IgD-negative memory B cell (primary cell): Measurements from ENCODE around the gene TMPRSS15. TPM values are rescaled to one million over a fixed set of nuclear protein-coding genes. Genes with fewer than 3 reads are reported as not detected.

Experiments used
- H3K27ac Mint-ChIP-seq, 3 donors: one replicate each; pipeline ENCODE4 v1.8.0; 2020 to 2022; ENCODE audit warnings: mild to moderate bottlenecking in 3 of 3, mixed read lengths in 3 of 3, moderate library complexity in 1 of 3
- H3K27me3 Mint-ChIP-seq: one replicate; pipeline ENCODE4 v1.8.0; 2021; ENCODE audit warnings: mixed read lengths
- H3K36me3 Mint-ChIP-seq: one replicate; pipeline ENCODE4 v1.8.0; 2020; ENCODE audit warnings: mild to moderate bottlenecking, mixed read lengths
- H3K4me1 Mint-ChIP-seq, 3 donors: one replicate each; pipeline ENCODE4 v1.8.0; 2020 to 2022; ENCODE audit warnings: mixed read lengths in 3 of 3, mild to moderate bottlenecking in 1 of 3
- H3K4me3 Mint-ChIP-seq, 4 donors: one replicate each; pipeline ENCODE4 v1.8.0; 2020 to 2022; ENCODE audit warnings: mild to moderate bottlenecking in 4 of 4, mixed read lengths in 4 of 4, moderate library complexity in 3 of 4
- H3K9me3 Mint-ChIP-seq, 3 donors: one replicate each; pipeline ENCODE4 v1.8.0; 2020 to 2021; ENCODE audit warnings: mixed read lengths in 3 of 3, mild to moderate bottlenecking in 1 of 3
- polyA plus RNA-seq: library from polyadenylated mRNA; unstranded; fragments of 300-500 nt; fragmentation: Illumina TruSeq; gene quantifications from one replicate; pipeline ENCODE4 v1.2.3, GENCODE V29; 2021

Gene TMPRSS15
- polyA plus RNA-seq, 1 donor from 2014 or later, result not detected

- no peaks in the 10 kb centered on the region for H3K27me3 Mint-ChIP-seq
- H3K27ac Mint-ChIP-seq, result no peak overlapping the region
- H3K36me3 Mint-ChIP-seq, result no peaks in the 10 kb centered on the region
- peaks cover 0 to 8% (median 0%) of the 10 kb centered on the region in 3 donors for H3K9me3 Mint-ChIP-seq
- no peak overlapping the region for H3K4me3 Mint-ChIP-seq
- peaks cover 0 to 1% (median 0%) of the 10 kb centered on the region in 3 donors for H3K4me1 Mint-ChIP-seq
Observed at GRCh38 chr21:18285379-18285778, 118.2 kb downstream of the TMPRSS15 start.

GRCh38 chr21:18275781-18276180, 127.8 kb downstream of the TMPRSS15 start:
- no peak overlapping the region for H3K4me3 Mint-ChIP-seq
- H3K27me3 Mint-ChIP-seq, result no peaks in the 10 kb centered on the region
- no peaks in the 10 kb centered on the region for H3K4me1 Mint-ChIP-seq
- H3K27ac Mint-ChIP-seq, result no peak overlapping the region
- no peaks in the 10 kb centered on the region for H3K9me3 Mint-ChIP-seq
- H3K36me3 Mint-ChIP-seq, result no peaks in the 10 kb centered on the region

GRCh38 chr21:18274370-18274769, 129.2 kb downstream of the TMPRSS15 start:
- Mint-ChIP-seq H3K27me3 (no peaks in the 10 kb centered on the region), H3K4me3 (no peak overlapping the region), H3K4me1 (no peaks in the 10 kb centered on the region), H3K36me3 (no peaks in the 10 kb centered on the region), H3K9me3 (no peaks in the 10 kb centered on the region), H3K27ac (no peak overlapping the region)

- H3K27me3 Mint-ChIP-seq, result no peaks in the 10 kb centered on the region
- no peaks in the 10 kb centered on the region for H3K36me3 Mint-ChIP-seq
- H3K9me3 Mint-ChIP-seq, result no peaks in the 10 kb centered on the region
- no peak overlapping the region for H3K27ac Mint-ChIP-seq
- H3K4me1 Mint-ChIP-seq, result no peaks in the 10 kb centered on the region
- H3K4me3 Mint-ChIP-seq, result no peak overlapping the region
Observed at GRCh38 chr21:18273400-18273799, 130.2 kb downstream of the TMPRSS15 start.

GRCh38 chr21:18269856-18270255, 133.7 kb downstream of the TMPRSS15 start:
- Mint-ChIP-seq H3K4me3 (no peak overlapping the region), H3K4me1 (no peaks in the 10 kb centered on the region), H3K27me3 (no peaks in the 10 kb centered on the region), H3K36me3 (no peaks in the 10 kb centered on the region), H3K9me3 (no peaks in the 10 kb centered on the region), H3K27ac (no peak overlapping the region)

- no peak overlapping the region for H3K27ac Mint-ChIP-seq
- H3K9me3 Mint-ChIP-seq, result no peaks in the 10 kb centered on the region
- H3K4me1 Mint-ChIP-seq, result no peaks in the 10 kb centered on the region
- H3K27me3 Mint-ChIP-seq, result no peaks in the 10 kb centered on the region
- no peak overlapping the region for H3K4me3 Mint-ChIP-seq
- H3K36me3 Mint-ChIP-seq, result peaks cover 1% of the 10 kb centered on the region
Observed at GRCh38 chr21:18268906-18269305, 134.7 kb downstream of the TMPRSS15 start.

GRCh38 chr21:18267496-18267895, 136.1 kb downstream of the TMPRSS15 start:
- Mint-ChIP-seq H3K4me3 (no peak overlapping the region), H3K9me3 (no peaks in the 10 kb centered on the region), H3K27me3 (no peaks in the 10 kb centered on the region), H3K4me1 (no peaks in the 10 kb centered on the region), H3K36me3 (peaks cover 1% of the 10 kb centered on the region), H3K27ac (no peak overlapping the region)

- no peak overlapping the region for H3K27ac Mint-ChIP-seq
- H3K4me1 Mint-ChIP-seq, result no peaks in the 10 kb centered on the region
- H3K36me3 Mint-ChIP-seq, result peaks cover 1% of the 10 kb centered on the region
- no peaks in the 10 kb centered on the region for H3K9me3 Mint-ChIP-seq
- H3K4me3 Mint-ChIP-seq, result no peak overlapping the region
- H3K27me3 Mint-ChIP-seq, result no peaks in the 10 kb centered on the region
Observed at GRCh38 chr21:18265944-18266343, 137.6 kb downstream of the TMPRSS15 start.

GRCh38 chr21:18253799-18254198, 149.8 kb downstream of the TMPRSS15 start:
- H3K27me3 Mint-ChIP-seq, result no peaks in the 10 kb centered on the region
- H3K36me3 Mint-ChIP-seq, result no peaks in the 10 kb centered on the region
- H3K4me1 Mint-ChIP-seq, result no peaks in the 10 kb centered on the region
- H3K27ac Mint-ChIP-seq, result no peak overlapping the region
- H3K9me3 Mint-ChIP-seq, result peaks cover 0 to 2% (median 0%) of the 10 kb centered on the region in 3 donors
- H3K4me3 Mint-ChIP-seq, result no peak overlapping the region

- Mint-ChIP-seq H3K36me3 (no peaks in the 10 kb centered on the region), H3K27ac (no peak overlapping the region), H3K9me3 (peaks cover 0 to 2% (median 0%) of the 10 kb centered on the region in 3 donors), H3K4me1 (no peaks in the 10 kb centered on the region), H3K27me3 (no peaks in the 10 kb centered on the region), H3K4me3 (no peak overlapping the region)
Observed at GRCh38 chr21:18253221-18253620, 150.4 kb downstream of the TMPRSS15 start.

GRCh38 chr21:18252680-18253079, 150.9 kb downstream of the TMPRSS15 start:
- Mint-ChIP-seq H3K27ac (no peak overlapping the region), H3K4me3 (no peak overlapping the region), H3K4me1 (no peaks in the 10 kb centered on the region), H3K36me3 (no peaks in the 10 kb centered on the region), H3K27me3 (no peaks in the 10 kb centered on the region), H3K9me3 (peaks cover 0 to 2% (median 0%) of the 10 kb centered on the region in 3 donors)

GRCh38 chr21:18252256-18252655, 151.3 kb downstream of the TMPRSS15 start:
- Mint-ChIP-seq H3K9me3 (peaks cover 0 to 2% (median 0%) of the 10 kb centered on the region in 3 donors), H3K27me3 (no peaks in the 10 kb centered on the region), H3K4me1 (no peaks in the 10 kb centered on the region), H3K4me3 (no peak overlapping the region), H3K27ac (no peak overlapping the region), H3K36me3 (no peaks in the 10 kb centered on the region)

GRCh38 chr21:18251065-18251464, 152.5 kb downstream of the TMPRSS15 start:
- no peaks in the 10 kb centered on the region for H3K27me3 Mint-ChIP-seq
- H3K9me3 Mint-ChIP-seq, result peaks cover 0 to 2% (median 0%) of the 10 kb centered on the region in 3 donors
- H3K4me1 Mint-ChIP-seq, result no peaks in the 10 kb centered on the region
- no peaks in the 10 kb centered on the region for H3K36me3 Mint-ChIP-seq
- H3K27ac Mint-ChIP-seq, result no peak overlapping the region
- H3K4me3 Mint-ChIP-seq, result no peak overlapping the region

- Mint-ChIP-seq H3K4me3 (no peak overlapping the region), H3K36me3 (no peaks in the 10 kb centered on the region), H3K27me3 (peaks cover 4% of the 10 kb centered on the region), H3K4me1 (no peaks in the 10 kb centered on the region), H3K9me3 (peaks cover 0 to 2% (median 0%) of the 10 kb centered on the region in 3 donors), H3K27ac (no peak overlapping the region)
Observed at GRCh38 chr21:18249672-18250071, 153.9 kb downstream of the TMPRSS15 start.

GRCh38 chr21:18248171-18248570, 155.4 kb downstream of the TMPRSS15 start:
- Mint-ChIP-seq H3K9me3 (peaks cover 0 to 2% (median 0%) of the 10 kb centered on the region in 3 donors), H3K27ac (no peak overlapping the region), H3K4me1 (no peaks in the 10 kb centered on the region), H3K4me3 (no peak overlapping the region), H3K27me3 (peaks cover 11% of the 10 kb centered on the region), H3K36me3 (no peaks in the 10 kb centered on the region)

GRCh38 chr21:18245464-18245967, 158.1 kb downstream of the TMPRSS15 start:
- Mint-ChIP-seq H3K36me3 (no peaks in the 10 kb centered on the region), H3K9me3 (peaks cover 0 to 3% (median 0%) of the 10 kb centered on the region in 3 donors), H3K4me3 (no peak overlapping the region), H3K27ac (no peak overlapping the region), H3K27me3 (peaks cover 11% of the 10 kb centered on the region), H3K4me1 (no peaks in the 10 kb centered on the region)
